Panc1 (cell line): ENCODE results near the gene KCNQ4. TPM values are rescaled to one million over a fixed set of nuclear protein-coding genes. Genes with fewer than 3 reads are reported as not detected.

Source experiments
- ATAC-seq: fragments of 200-7000 bp; cut with Tn5 transposase; 2 replicates; pipeline ENCODE4 v1.9.1; 2020; ENCODE audit warnings: mild to moderate bottlenecking, moderate library complexity
- BruUV-seq: library from RNA; stranded (reverse); fragments of 400-500 nt; replicated peaks from 2 replicates; lab custom pipeline; 2021; lab: Mats Ljungman, UMichigan
- CTCF ChIA-PET: fragments of 300-600 bp; sonication (Branson Sonifier 250); formaldehyde crosslinking; loops from one replicate; lab custom pipeline; 2022; ENCODE audit warnings: antibody characterized with exemption; lab: Charles Lee
- POLR2A ChIA-PET: fragments of 300-600 bp; sonication (Branson Sonifier 250); formaldehyde crosslinking; loops from one replicate; lab custom pipeline; 2022; ENCODE audit warnings: antibody characterized with exemption; lab: Charles Lee
- DNase-seq: peaks from one replicate; pipeline ENCODE4 v3.0.0-alpha.2; 2010; ENCODE audit warnings: low read depth, low spot score
- H3K27ac ChIP-seq: 2 replicates; pipeline ENCODE4 v1.5.1; 2011; ENCODE audit warnings: mild to moderate bottlenecking, low read length, inconsistent platforms
- H3K27me3 ChIP-seq: fragments of 200-500 bp; sonication (Bioruptor generic); 2 replicates; pipeline ENCODE4 v1.6.0; 2014; ENCODE audit warnings: low read length, inconsistent platforms; ENCODE audit not compliant: control insufficient read depth, insufficient read depth
- H3K36me3 ChIP-seq: fragments of 200-500 bp; sonication (Bioruptor generic); 2 replicates; pipeline ENCODE4 v1.5.1; 2014; ENCODE audit warnings: inconsistent platforms, mild to moderate bottlenecking, low read length, moderate library complexity; ENCODE audit not compliant: control insufficient read depth, insufficient read depth
- H3K4me1 ChIP-seq: 2 replicates; pipeline ENCODE4 v1.5.1; 2011; ENCODE audit warnings: inconsistent platforms, mild to moderate bottlenecking, low read length, moderate library complexity; ENCODE audit not compliant: control insufficient read depth, insufficient read depth
- H3K4me3 ChIP-seq, 2 experiments: 2 replicates each; pipeline ENCODE4 v1.5.1; 2011 to 2012; ENCODE audit warnings: low read depth in 2 of 2, low read length in 2 of 2, mild to moderate bottlenecking in 2 of 2, inconsistent platforms in 1 of 2, moderate library complexity in 1 of 2
- H3K9me3 ChIP-seq: fragments of 200-500 bp; sonication (Bioruptor generic); 2 replicates; pipeline ENCODE4 v1.5.1; 2014; ENCODE audit warnings: low read depth, mild to moderate bottlenecking, inconsistent platforms, low read length, moderate library complexity; ENCODE audit not compliant: control insufficient read depth, insufficient read depth
- CTCF ChIP-seq: fragments of 450-650 bp; IDR thresholded peaks from 2 replicates; pipeline ENCODE4 v1.5.1; 2017; ENCODE audit warnings: mild to moderate bottlenecking
- POLR2AphosphoS5 ChIP-seq: IDR thresholded peaks from 2 replicates; pipeline ENCODE4 v1.6.1; 2012; ENCODE audit warnings: mild to moderate bottlenecking, low read depth, low read length, moderate library complexity
- REST ChIP-seq, 2 experiments: IDR thresholded peaks; 2 replicates each; pipeline ENCODE4 v1.6.1; 2011 to 2012; ENCODE audit warnings: low read depth in 2 of 2, control low read depth in 1 of 2, low read length in 1 of 2, mild to moderate bottlenecking in 1 of 2, moderate library complexity in 1 of 2; ENCODE audit not compliant: insufficient read depth in 1 of 2
- SIN3A ChIP-seq: IDR thresholded peaks from 2 replicates; pipeline ENCODE4 v1.6.1; 2012; ENCODE audit warnings: low read depth, mild to moderate bottlenecking, low read length, moderate library complexity, borderline replicate concordance; ENCODE audit not compliant: insufficient read depth
- TCF7L2 ChIP-seq: IDR thresholded peaks from 2 replicates; pipeline ENCODE4 v1.6.1; 2011; ENCODE audit warnings: mild to moderate bottlenecking, low read depth, low read length, inconsistent platforms
- in situ Hi-C: cut with HindIII; loops from 2 replicates; pipeline ENCODE4 v1.10.0; 2016; ENCODE audit warnings: low sequenced_read_pairs, low pct_unique_long_range_greater_than_20kb
- intact Hi-C: fragments of 100-400 bp; cut with micrococcal nuclease; formaldehyde crosslinking; loops from one replicate; pipeline ENCODE4 v1.10.0; 2022; ENCODE audit not compliant: unreplicated experiment
- total RNA-seq: library from RNA; stranded (reverse); gene quantifications from one replicate; pipeline ENCODE4 v1.2.1, GENCODE V29; 2021; ENCODE audit not compliant: unreplicated experiment

The KCNQ4 gene
- total RNA-seq, 1 experiment from 2014 or later = 2.6 TPM

GRCh38 chr1:40746344-40747090, 37.1 kb upstream of the KCNQ4 start:
- H3K4me3 ChIP-seq = no peak overlapping the region
- intact Hi-C loops (no loop called here), in situ Hi-C loops (no loop called here)
- no peaks in the 10 kb centered on the region for H3K9me3 ChIP-seq
- no peaks in the 10 kb centered on the region for H3K27me3 ChIP-seq
- DNase-seq (no peak), ATAC-seq (no peak)
- H3K27ac ChIP-seq = no peak overlapping the region
- peaks cover 2% of the 10 kb centered on the region; the same call in 1 of the 2 replicates for H3K4me1 ChIP-seq
- BruUV-seq = no TSS peak
- CTCF ChIA-PET = no interaction called here
- TF ChIP-seq SIN3A = no peak
- no peak for TF ChIP-seq POLR2AphosphoS5
- TF ChIP-seq TCF7L2 = no peak
- TF ChIP-seq REST (IDR thresholded peaks at IDR 0.05; ENCODE audit: insufficient read depth in 1 of 2, low read depth in 2 of 2, low read length in 1 of 2) = no peak
- TF ChIP-seq CTCF = no peak
- H3K36me3 ChIP-seq = peaks cover 27% of the 10 kb centered on the region
- POLR2A ChIA-PET = interaction anchor here (0.5 kb wide), 1 partner anchor 9 kb away, joined by 5 read pairs; no protein-coding TSS in a partner anchor

GRCh38 chr1:40748841-40749718, 34.5 kb upstream of the KCNQ4 start:
- TF ChIP-seq POLR2AphosphoS5 (no peak), REST (IDR thresholded peaks at IDR 0.05; ENCODE audit: insufficient read depth in 1 of 2, low read depth in 2 of 2, low read length in 1 of 2) (no peak), CTCF (no peak), TCF7L2 (no peak), SIN3A (no peak)
- Histone ChIP-seq H3K4me3 (no peak overlapping the region), H3K27ac (no peak overlapping the region), H3K9me3 (no peaks in the 10 kb centered on the region), H3K4me1 (peaks cover 2% of the 10 kb centered on the region; the same call in 1 of the 2 replicates), H3K27me3 (no peaks in the 10 kb centered on the region), H3K36me3 (peaks cover 41% of the 10 kb centered on the region)
- in situ Hi-C loops (no loop called here), intact Hi-C loops (no loop called here)
- ChIA-PET POLR2A (interaction anchor here (0.6 to 0.8 kb wide), 2 partner anchors 32 to 268 kb away, joined by 3 to 4 read pairs; no protein-coding TSS in a partner anchor), CTCF (interaction anchor here (0.7 kb wide), 1 partner anchor 531 kb away, joined by 3 read pairs; no protein-coding TSS in a partner anchor)
- DNase-seq (no peak), ATAC-seq (no peak)
- BruUV-seq = no TSS peak
